Progenitor cell of endocrine pancreas (in vitro differentiated cells): ENCODE results near the gene KCNJ11. TPM values are rescaled to one million over a fixed set of nuclear protein-coding genes. Genes with fewer than 3 reads are reported as not detected.

Source experiments
- DNase-seq: peaks from one replicate; pipeline ENCODE4 v3.0.0; 2021; ENCODE audit warnings: low spot score; ENCODE audit not compliant: unreplicated experiment
- H3K27ac Mint-ChIP-seq: 2 replicates; pipeline ENCODE4 v1.8.0; 2021; ENCODE audit warnings: mild to moderate bottlenecking, moderate library complexity, mixed read lengths
- H3K27me3 Mint-ChIP-seq: 2 replicates; pipeline ENCODE4 v1.8.0; 2021; ENCODE audit warnings: mixed read lengths
- H3K36me3 Mint-ChIP-seq: 2 replicates; pipeline ENCODE4 v1.8.0; 2022; ENCODE audit warnings: mixed read lengths; ENCODE audit not compliant: insufficient read depth
- H3K4me1 Mint-ChIP-seq: 2 replicates; pipeline ENCODE4 v1.8.0; 2021; ENCODE audit warnings: low read depth, mixed read lengths
- H3K4me3 Mint-ChIP-seq: 2 replicates; pipeline ENCODE4 v1.8.0; 2021; ENCODE audit warnings: low read depth, mild to moderate bottlenecking, moderate library complexity, mixed read lengths
- H3K9me3 Mint-ChIP-seq: 2 replicates; pipeline ENCODE4 v1.8.0; 2021; ENCODE audit warnings: low read depth, mixed read lengths
- total RNA-seq: library from RNA; stranded (reverse); gene quantifications from 2 replicates; pipeline ENCODE4 v1.2.1, GENCODE V29; 2021
- TF ChIP-seq, protein P1 (sequence below): fragments of 200-600 bp; sonication (generic); IDR thresholded peaks from one replicate; pipeline ENCODE4 v1.5.0; 2021; ENCODE audit warnings: antibody characterized with exemption, mild to moderate bottlenecking; ENCODE audit not compliant: unreplicated experiment

The KCNJ11 gene
- total RNA-seq, 1 donor from 2014 or later = 8.1 TPM

DNA sequence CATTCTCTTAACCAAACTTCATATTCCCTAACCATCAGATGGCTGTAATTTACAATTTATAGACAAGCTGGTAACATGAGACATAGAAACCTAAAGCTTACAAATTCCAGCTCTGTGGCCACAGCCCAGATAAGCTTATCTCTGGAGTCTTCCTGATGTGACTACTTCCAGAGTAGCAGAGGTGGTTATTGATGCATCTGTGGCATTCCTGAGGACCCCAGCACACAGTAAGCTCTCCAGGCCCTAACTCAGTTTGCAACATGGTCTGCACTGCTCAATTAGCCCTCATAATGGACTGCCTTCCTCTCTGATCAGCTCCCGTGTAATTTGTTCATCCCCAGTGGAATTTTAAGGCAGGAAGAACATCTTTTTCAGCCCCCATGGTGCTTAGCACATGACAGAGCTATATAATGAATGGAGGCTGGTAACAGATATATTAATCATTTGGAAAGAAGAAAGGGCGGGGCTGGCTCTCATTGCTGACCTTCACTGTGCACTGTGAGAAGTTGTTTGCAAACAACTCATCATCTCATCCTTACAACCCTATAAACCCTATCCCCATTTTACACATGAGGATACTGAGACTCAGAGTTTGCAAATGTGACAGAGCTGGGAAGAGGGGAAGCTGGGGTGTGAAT lies 30.1 kb upstream of the KCNJ11 start:
- Mint-ChIP-seq H3K27ac (no peak overlapping the region), H3K27me3 (peaks cover 34% of the 10 kb centered on the region), H3K4me1 (peaks cover 7% of the 10 kb centered on the region), H3K36me3 (no peaks in the 10 kb centered on the region), H3K4me3 (no peak overlapping the region), H3K9me3 (no peaks in the 10 kb centered on the region)
- TF ChIP-seq, protein P1, sequence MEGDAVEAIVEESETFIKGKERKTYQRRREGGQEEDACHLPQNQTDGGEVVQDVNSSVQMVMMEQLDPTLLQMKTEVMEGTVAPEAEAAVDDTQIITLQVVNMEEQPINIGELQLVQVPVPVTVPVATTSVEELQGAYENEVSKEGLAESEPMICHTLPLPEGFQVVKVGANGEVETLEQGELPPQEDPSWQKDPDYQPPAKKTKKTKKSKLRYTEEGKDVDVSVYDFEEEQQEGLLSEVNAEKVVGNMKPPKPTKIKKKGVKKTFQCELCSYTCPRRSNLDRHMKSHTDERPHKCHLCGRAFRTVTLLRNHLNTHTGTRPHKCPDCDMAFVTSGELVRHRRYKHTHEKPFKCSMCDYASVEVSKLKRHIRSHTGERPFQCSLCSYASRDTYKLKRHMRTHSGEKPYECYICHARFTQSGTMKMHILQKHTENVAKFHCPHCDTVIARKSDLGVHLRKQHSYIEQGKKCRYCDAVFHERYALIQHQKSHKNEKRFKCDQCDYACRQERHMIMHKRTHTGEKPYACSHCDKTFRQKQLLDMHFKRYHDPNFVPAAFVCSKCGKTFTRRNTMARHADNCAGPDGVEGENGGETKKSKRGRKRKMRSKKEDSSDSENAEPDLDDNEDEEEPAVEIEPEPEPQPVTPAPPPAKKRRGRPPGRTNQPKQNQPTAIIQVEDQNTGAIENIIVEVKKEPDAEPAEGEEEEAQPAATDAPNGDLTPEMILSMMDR = no peak
- DNase-seq = no peak

DNA sequence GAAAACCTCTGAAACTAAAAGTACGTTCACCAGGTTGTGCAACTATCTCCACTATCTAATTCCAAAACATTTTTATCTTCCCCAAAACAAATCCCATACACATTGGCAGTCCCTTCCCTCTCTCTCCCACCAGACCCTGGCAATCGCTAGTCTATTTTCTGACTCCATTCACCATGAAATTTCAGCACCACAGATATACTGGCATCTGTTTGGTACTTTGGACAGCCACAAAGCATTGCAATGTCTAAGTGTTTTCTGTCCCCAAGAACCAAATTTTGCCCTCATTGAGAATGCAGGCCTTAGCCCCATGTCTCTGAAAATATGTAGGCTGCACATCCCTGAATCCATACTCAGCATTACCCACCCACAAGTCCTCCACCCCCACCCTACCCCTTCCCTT lies 28.0 kb upstream of the KCNJ11 start:
- H3K4me1 Mint-ChIP-seq = peaks cover 14% of the 10 kb centered on the region
- H3K4me3 Mint-ChIP-seq = no peak overlapping the region
- peaks cover 21% of the 10 kb centered on the region for H3K27me3 Mint-ChIP-seq
- H3K9me3 Mint-ChIP-seq = no peaks in the 10 kb centered on the region
- H3K36me3 Mint-ChIP-seq = no peaks in the 10 kb centered on the region
- no peak overlapping the region for H3K27ac Mint-ChIP-seq
- no peak for DNase-seq
- TF ChIP-seq, protein P1 = no peak

GRCh38 chr11:17415523-17416104 lies 27.2 kb upstream of the KCNJ11 start:
- Mint-ChIP-seq H3K4me1 (peaks cover 14% of the 10 kb centered on the region), H3K27me3 (peaks cover 19% of the 10 kb centered on the region), H3K36me3 (no peaks in the 10 kb centered on the region), H3K4me3 (no peak overlapping the region), H3K9me3 (no peaks in the 10 kb centered on the region), H3K27ac (no peak overlapping the region)
- DNase-seq = no peak
- TF ChIP-seq, protein P1 = no peak

DNA sequence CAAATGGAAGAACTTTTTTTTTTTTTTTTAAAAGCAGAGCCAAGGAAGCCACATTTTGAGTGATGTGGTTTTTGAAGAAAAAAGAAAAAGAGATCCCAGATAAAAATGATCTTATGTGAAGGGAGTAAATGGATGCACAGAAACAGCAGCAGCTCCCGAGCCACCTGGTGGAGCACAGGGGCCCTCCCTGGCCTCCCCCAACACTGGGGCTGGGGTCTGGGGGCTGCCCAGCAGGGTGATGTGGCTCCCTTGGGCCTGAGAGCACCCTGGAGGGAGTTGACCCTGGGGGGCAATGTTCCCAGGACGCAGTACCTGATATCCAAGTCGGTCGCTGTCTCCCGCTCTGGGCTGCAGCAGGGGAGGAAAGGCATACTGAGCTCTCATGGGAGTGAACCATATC lies 26.5 kb upstream of the KCNJ11 start:
- Mint-ChIP-seq H3K4me3 (no peak overlapping the region), H3K27ac (no peak overlapping the region), H3K4me1 (peaks cover 14% of the 10 kb centered on the region), H3K9me3 (no peaks in the 10 kb centered on the region), H3K27me3 (peaks cover 19% of the 10 kb centered on the region), H3K36me3 (no peaks in the 10 kb centered on the region)
- DNase-seq = no peak
- TF ChIP-seq, protein P1 = no peak

- H3K4me1 Mint-ChIP-seq = peaks cover 14% of the 10 kb centered on the region
- peaks cover 14% of the 10 kb centered on the region for H3K27me3 Mint-ChIP-seq
- H3K36me3 Mint-ChIP-seq = no peaks in the 10 kb centered on the region
- TF ChIP-seq, protein P1 = no peak
- H3K27ac Mint-ChIP-seq = no peak overlapping the region
- H3K9me3 Mint-ChIP-seq = no peaks in the 10 kb centered on the region
- no peak for DNase-seq
- no peak overlapping the region for H3K4me3 Mint-ChIP-seq
Observed at GRCh38 chr11:17414317-17414737, 25.9 kb upstream of the KCNJ11 start.
